Measurements from ENCODE around the gene SEPTIN2. TPM values are rescaled to one million over a fixed set of nuclear protein-coding genes. Genes with fewer than 3 reads are reported as not detected.

Gene SEPTIN2
- total and polyA plus RNA-seq, 11 donors = 91.2 to 237 (median 199) TPM

DNA sequence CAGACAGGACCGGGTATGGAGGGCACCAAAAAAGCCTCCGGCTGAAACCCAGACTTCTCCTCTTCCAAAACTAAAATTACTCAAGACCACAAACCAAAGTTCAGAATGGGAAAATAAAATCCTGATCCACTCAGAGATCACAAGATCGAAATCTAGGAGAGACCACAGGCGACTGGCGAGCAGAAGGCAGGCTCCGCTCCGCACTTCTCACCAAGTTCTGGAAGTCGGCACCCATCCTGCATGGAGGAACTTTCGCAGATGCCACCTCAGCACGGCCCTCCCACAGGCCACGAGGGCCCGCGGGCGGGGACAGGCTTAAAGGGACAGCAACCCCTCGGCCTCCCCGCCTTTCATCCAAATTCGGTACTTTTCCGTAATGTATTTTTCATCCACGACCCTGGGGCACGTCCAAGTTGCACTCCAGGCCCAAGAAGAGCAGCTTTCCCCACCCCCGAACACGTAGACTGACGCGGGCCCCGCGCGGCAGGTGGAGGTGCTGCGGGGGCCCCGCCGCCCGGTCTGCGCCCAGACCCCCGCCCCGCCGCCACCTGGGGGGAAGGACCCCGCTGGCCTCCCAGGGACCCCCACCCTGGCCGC lies 43.9 kb upstream of the SEPTIN2 start:
- H3K9me3 ChIP-seq = peaks cover 0 to 9% (median 0%) of the 10 kb centered on the region in 12 donors
- intact Hi-C loops (cut with DNase I) = loop anchor here in 8 of 10 donors (1.0 to 5.0 kb wide), 5 partner anchors 35 to 85 kb away; partner anchors contain the start of genes HDLBP (in 7 of the 8), SEPTIN2 (in 7 of the 8) and FARP2 (in 1 of the 8)
- ATAC-seq = peak; percentile 85 to 91 (median 90)
- TF ChIP-seq, protein P1, sequence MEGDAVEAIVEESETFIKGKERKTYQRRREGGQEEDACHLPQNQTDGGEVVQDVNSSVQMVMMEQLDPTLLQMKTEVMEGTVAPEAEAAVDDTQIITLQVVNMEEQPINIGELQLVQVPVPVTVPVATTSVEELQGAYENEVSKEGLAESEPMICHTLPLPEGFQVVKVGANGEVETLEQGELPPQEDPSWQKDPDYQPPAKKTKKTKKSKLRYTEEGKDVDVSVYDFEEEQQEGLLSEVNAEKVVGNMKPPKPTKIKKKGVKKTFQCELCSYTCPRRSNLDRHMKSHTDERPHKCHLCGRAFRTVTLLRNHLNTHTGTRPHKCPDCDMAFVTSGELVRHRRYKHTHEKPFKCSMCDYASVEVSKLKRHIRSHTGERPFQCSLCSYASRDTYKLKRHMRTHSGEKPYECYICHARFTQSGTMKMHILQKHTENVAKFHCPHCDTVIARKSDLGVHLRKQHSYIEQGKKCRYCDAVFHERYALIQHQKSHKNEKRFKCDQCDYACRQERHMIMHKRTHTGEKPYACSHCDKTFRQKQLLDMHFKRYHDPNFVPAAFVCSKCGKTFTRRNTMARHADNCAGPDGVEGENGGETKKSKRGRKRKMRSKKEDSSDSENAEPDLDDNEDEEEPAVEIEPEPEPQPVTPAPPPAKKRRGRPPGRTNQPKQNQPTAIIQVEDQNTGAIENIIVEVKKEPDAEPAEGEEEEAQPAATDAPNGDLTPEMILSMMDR (IDR thresholded peaks at IDR 0.05) = no peak
- TF ChIP-seq POLR2A (IDR thresholded peaks at IDR 0.05) = no peak
- no peaks in the 10 kb centered on the region for H3K27me3 ChIP-seq
- peaks cover 0 to 23% (median 14%) of the 10 kb centered on the region in 9 donors for H3K36me3 ChIP-seq
- H3K27ac ChIP-seq = peak overlapping the region; percentile 57 to 97 (median 93)
- WGBS, 4 donors = 0 to 1% (median 0%) methylated on average over 16 to 37 of the region's 37 CpGs
- peak; percentile 85 to 91 (median 87) for DNase-seq
- peak overlapping the region; percentile 61 to 98 (median 92) for H3K4me3 ChIP-seq
- peaks cover 0 to 49% (median 37%) of the 10 kb centered on the region in 12 donors for H3K4me1 ChIP-seq

DNA sequence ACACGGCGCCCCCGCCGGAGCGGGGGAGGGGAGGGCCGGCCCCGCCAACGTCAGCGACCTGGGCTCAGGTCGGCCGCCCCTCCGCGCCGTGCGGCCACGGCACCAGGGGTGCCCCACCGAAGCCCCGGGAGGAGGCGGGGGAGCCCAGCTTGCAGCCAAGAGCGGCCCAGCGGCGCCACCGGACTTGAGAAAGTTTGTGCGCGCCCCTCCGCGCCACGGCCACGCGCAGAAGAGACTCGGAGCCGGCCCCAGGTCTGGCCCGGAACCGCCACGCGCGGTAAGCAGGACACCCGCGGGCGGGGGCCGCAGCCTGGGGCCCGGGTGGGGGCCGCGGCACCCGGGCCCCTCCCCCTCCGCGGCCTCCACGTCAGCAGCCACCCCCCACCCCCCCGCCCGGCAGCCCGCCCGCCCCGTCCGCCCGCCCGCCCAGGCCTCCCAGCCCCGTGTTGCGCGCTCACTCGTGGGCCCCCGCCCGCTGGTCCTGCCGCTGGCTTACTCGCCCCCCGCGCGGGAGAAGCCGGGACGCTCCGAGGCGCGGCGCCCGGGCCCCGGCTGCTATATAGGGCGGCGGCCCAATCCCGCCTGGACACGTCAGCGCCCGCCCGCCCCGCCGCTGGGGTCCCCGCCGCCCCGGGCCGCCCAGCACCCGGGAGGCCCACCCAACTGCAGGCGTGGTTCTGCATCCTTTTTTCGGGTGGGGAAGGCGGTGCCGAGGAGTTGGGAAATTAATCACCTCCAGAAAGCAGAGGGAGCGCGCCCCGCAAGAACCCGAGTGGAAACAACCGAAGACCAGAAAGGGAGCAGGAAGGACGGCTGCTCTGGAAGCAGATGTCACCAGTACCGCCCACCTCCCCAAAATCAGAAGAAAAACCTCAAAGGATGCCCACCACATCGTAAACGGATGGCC lies 43.2 kb upstream of the SEPTIN2 start:
- Histone ChIP-seq H3K4me1 (peaks cover 0 to 47% (median 37%) of the 10 kb centered on the region in 12 donors), H3K27me3 (no peaks in the 10 kb centered on the region), H3K9me3 (peaks cover 0 to 9% (median 0%) of the 10 kb centered on the region in 12 donors), H3K36me3 (peaks cover 0 to 15% (median 8%) of the 10 kb centered on the region in 9 donors), H3K27ac (peak overlapping the region; percentile 57 to 97 (median 93)), H3K4me3 (peak overlapping the region; percentile 61 to 98 (median 92))
- intact Hi-C loops (cut with DNase I) = loop anchor here in 8 of 10 donors (1.0 to 5.0 kb wide), 5 partner anchors 35 to 85 kb away; partner anchors contain the start of genes HDLBP (in 7 of the 8), SEPTIN2 (in 7 of the 8) and FARP2 (in 1 of the 8)
- WGBS, 4 donors = 0 to 2% (median 1%) methylated on average over 12 to 102 of the region's 102 CpGs
- TF ChIP-seq, protein P1 (IDR thresholded peaks at IDR 0.05) = peak in 1 of 12 donors; percentile 4
- TF ChIP-seq POLR2A (IDR thresholded peaks at IDR 0.05) = peak in 1 of 2 donors; percentile 34
- ATAC-seq (peak; percentile 63 to 89 (median 88)), DNase-seq (peak; percentile 80 to 87 (median 82))

DNA sequence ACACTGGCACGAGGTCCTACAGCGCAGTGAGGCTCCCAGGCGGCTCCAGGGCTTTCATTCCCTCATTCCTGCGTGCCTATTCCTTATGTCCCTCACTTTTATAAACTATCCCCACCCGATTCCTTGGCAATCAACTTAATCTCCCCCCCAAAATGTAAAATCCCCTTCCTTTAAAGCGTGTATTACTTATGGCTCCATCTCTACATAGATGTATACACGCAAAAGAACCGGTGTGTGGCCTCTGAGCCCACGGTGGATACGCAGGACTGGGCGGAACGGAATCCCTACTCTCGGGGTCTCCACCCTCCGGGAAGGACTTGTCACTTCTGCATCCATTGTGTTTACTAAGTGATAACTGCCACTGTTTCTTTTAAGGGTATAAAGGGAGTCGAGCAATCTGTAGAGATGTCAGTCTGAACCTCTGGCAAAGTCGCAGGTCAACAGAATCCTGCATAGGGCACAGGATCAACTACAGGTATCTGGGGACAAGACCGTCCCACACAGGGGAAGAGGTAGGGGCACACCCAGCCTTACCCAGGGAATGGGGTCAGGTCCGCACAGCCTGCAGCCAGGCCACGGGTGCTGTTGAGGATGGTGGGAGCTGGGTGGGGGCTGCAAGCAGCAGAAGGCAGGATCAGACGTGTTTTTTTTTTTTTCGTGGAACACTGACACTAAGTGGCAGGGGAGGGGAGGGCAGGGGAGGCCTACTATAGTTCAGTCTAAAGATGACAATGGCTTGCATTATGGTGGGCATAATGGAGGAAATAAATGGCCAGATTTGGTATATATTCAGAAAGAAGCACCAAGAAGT lies 42.3 kb upstream of the SEPTIN2 start:
- WGBS, 4 donors = 52 to 64% (median 55%) methylated on average over 21 of the region's 21 CpGs
- H3K4me3 ChIP-seq = peak overlapping the region; percentile 61 to 98 (median 92)
- H3K9me3 ChIP-seq = peaks cover 0 to 9% (median 0%) of the 10 kb centered on the region in 12 donors
- H3K36me3 ChIP-seq = peaks cover 0 to 7% (median 0%) of the 10 kb centered on the region in 9 donors
- DNase-seq (no peak), ATAC-seq (peak in 2 of 4 donors; percentile 4)
- H3K27ac ChIP-seq = peak overlapping the region; percentile 57 to 97 (median 93)
- H3K4me1 ChIP-seq = peaks cover 0 to 41% (median 34%) of the 10 kb centered on the region in 12 donors
- intact Hi-C loops (cut with DNase I) = loop anchor here in 8 of 10 donors (1.0 to 5.0 kb wide), 5 partner anchors 34 to 84 kb away; partner anchors contain the start of genes HDLBP (in 5 of the 8), SEPTIN2 (in 5 of the 8) and FARP2 (in 1 of the 8)
- no peaks in the 10 kb centered on the region for H3K27me3 ChIP-seq
- no peak for TF ChIP-seq POLR2A (IDR thresholded peaks at IDR 0.05)
- TF ChIP-seq, protein P1 (IDR thresholded peaks at IDR 0.05) = peak in 1 of 12 donors; percentile 10

Data from heart left ventricle (tissue), 16 donors.